ENCODE measurements around the gene BBS4.
"Not testable (repeated sequence)": the region's sequence is repeated elsewhere in the genome, so short reads cannot be mapped to it uniquely, and the experiment has no call there.

GRCh38 chr15:72665706-72666105, 20.3 kb upstream of the BBS4 start:
- not testable (repeated sequence) for TF ChIP-seq CTCF (IDR thresholded peaks at IDR 0.05); ZFX (IDR thresholded peaks at IDR 0.05; ENCODE audit: borderline replicate concordance)

Measured in 22Rv1 (cell line).